Lung microvascular endothelial cell (primary cell): ENCODE measurements around the gene LAX1. TPM values are rescaled to one million over a fixed set of nuclear protein-coding genes. Genes with fewer than 3 reads are reported as not detected.
"Not testable (repeated sequence)": the region's sequence is repeated elsewhere in the genome, so short reads cannot be mapped to it uniquely, and the experiment has no call there.

Source experiments
- DNase-seq, 2 donors: peaks; one replicate each; pipeline versions ENCODE4 v3.0.0 to v3.0.0-alpha.2; 2010; ENCODE audit warnings: low read depth in 2 of 2
- total RNA-seq: library from RNA; depleted of rRNA; stranded (reverse); fragments of >200 nt; gene quantifications from 2 replicates; pipeline ENCODE4 v1.2.1, GENCODE V29; 2014

LAX1 gene, protein sequence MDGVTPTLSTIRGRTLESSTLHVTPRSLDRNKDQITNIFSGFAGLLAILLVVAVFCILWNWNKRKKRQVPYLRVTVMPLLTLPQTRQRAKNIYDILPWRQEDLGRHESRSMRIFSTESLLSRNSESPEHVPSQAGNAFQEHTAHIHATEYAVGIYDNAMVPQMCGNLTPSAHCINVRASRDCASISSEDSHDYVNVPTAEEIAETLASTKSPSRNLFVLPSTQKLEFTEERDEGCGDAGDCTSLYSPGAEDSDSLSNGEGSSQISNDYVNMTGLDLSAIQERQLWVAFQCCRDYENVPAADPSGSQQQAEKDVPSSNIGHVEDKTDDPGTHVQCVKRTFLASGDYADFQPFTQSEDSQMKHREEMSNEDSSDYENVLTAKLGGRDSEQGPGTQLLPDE
- not detected in 2 replicates for total RNA-seq

DNA sequence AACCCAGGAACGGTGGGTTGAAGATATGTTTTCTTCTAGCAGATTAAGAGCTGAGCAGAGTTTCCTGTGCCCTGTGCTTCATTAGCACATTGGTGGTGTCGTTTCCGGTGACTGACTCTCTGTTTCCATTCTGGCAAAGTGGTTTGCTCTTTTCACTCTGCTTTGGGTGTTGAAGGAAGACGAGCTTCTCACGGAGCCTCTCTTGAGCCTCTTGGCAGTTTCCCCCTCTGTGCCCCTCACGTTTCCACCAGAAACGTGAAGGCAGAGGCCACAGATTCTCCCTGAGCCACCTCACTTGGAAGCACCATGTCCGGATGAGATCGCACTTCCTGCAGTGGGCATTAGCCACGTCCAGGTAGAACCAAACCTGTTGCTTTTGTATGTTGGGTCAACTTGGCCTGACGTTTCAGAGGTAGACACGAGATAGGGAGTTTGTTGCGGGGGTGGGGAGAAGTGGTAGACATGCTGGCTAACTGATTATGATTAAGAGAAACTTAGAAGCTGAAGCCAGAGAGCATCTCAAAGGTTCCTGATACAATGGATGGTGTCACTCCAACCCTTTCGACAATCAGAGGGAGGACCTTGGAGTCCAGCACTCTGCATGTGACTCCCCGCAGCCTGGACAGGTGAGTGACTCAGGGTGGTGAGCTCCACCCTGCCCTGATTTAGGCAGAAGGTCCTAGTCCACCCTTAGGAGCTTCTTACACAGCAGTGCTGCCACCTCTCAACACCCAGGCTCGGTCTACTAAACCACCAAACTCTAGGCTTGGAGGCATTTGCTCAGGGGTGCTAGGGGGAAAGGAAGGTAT, at the start of gene LAX1:
TSS of gene LAX1 (plus strand) at position 155 of the 809 bp plus-strand sequence. CDS start at position 538, 383 bp downstream.
- peak; percentile 16 to 54 for DNase-seq

DNA sequence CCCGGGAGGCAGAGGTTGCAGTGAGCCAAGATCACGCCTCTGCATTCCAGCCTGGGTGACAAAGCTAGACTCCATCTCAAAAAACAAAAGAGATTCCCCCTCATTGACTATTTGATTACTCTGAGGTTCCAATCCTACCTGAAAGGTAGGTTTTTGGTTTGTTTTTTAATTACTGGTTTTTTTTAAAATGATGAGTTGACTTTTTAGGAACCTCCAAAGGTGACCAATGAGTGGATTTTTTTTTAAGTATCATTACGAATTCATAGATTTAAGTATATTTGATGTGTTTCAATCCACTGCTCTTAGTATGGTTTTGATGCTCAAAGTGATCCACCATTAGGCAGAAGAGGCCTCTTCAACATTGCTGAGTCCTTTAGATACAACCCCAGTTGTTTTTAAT, 47.9 kb upstream of the LAX1 start:
- no peak for DNase-seq

DNA sequence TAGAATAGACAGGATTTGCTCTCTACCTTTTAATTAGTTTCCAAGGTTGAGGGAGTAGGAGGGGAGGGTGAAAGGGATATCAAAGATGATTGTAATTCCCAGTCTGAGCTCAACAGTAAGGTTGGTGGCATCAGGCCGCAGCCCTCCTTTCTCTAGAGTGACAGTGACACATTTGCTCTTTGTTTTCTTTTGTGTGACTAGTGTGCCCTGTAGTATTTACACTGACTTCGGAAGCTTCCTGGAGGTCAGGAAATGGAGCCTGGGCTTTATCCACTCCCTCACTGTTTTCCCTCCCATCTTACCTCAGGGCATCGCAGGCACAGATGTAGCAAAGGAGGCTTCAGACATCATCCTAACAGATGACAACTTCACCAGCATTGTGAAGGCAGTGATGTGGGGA, 44.7 kb upstream of the LAX1 start:
- peak; percentile 10 to 26 for DNase-seq

DNA sequence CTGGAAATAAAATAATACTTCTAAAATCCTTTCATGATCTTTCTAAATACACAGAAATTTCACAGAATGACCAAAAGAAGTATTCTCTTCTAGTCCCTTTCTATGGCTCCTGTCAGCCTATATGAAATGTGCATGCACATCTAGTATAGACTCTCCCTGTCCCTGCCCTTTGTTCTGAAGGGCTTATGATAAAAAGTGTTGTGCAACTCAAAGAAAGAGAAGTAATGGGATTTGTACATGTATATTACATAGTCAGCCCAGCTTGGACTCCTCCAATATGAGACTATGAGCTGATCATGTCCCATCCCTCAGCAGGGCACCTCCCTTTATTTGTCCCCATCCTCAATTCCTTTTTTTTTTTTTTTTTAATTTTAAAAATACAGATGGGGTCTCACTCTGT, 42.1 kb upstream of the LAX1 start:
- DNase-seq, result no peak

DNA sequence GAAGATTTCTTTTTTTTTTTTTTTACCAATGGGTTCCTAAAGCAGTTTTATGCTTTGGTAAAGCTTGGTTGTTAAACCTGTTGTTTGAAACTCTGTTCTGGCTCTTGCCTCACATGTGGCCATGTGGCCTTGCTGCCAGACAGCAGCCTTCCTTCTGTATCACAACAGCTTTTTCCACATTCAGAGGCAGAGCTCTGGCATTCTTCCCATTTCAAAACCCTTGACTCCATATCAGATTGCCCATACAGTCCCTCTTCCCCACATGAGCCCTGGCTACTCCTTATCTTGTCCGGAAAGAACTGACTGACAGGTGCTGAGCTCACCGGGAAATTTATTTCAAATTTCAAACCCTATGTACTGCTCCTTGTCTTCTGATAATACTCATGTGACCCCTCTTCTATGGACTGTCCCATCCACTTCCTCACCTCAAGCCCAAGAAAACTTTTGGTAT, 38.5 kb upstream of the LAX1 start:
- DNase-seq, result no peak

DNA sequence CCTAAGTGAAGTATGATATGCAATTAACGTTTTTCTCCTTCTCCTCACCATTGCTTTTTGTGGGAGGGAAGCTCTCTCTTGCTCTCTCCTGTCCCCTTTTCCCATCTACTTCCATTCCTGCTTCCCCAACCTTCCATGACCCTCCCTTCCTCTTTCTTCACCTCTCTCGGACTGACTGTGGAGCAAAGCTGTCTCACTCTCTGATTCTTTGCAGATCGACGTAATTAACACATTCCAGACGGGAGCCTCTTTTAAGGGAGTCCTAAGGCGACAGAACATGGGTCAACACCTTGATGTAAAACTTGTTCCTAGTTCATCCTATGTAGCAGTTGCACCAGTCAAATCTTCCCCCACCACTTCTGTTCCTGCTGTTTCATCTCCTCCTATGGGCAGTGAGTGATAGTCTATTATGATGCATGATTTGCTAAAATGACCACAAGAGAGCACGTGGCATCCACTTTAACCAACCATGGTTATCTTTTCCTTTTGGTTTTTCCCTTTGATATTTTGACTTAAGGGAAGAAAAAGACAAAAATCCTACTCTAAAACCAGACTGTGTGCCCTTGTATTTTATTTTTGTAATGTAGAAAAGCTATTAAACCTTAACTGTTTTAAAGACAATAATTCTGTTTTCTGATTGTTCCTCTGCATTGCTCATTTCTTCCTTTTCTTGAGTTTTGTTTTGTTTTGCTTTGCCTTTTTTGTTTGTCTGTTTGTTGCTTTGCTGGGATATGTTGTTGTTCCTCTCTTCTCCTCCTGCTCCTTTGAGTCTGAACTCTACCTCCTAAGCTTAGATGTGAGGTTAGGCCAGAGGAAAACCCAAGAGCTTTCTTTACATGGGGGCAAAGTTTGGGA, 31.7 kb upstream of the LAX1 start:
- DNase-seq, result no peak

DNA sequence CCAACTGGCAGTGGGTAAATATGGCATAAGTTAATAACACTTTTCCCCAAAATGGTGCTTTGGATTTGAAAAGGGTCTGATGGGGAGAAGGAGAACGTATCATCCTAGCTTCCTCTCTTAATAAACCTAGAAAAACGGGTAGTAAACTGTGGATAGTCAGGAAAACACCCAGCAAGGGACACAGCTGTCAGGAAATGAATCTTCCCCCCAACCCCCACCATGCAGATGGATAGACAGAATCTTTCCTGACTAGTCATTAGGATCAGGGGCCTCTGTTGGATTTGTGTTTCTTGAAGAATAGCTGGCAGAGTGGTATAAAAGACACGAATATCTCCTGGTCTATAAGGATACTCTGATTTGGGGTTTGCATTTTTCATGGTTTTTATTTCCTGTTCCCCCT, 22.5 kb upstream of the LAX1 start:
- peak; percentile 55 to 63 for DNase-seq

DNA sequence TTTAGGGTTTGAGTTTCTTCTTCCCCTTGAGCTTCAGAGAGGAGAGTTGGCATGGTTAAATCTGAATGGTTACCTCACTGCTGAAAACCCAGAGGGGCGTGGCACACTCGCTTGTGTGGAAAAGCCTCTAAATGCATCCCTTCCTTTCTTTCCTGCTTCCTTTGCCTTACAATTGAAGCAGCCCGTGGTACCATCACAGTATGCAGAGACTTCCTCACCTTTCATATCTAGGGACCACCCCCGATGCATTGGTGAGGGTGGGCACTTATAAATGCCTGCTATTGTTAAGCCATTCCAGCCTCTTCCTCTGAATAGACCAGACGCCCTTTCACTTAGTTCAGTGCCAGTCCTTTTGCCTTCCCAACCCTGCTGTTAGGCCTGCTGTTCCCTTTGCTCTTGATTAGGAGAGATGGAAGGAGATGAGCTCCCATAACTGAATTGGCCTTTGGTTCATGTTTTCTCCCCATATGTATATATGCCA, 21.9 kb upstream of the LAX1 start:
- DNase-seq, result peak in 1 of 2 donors; percentile 13

DNA sequence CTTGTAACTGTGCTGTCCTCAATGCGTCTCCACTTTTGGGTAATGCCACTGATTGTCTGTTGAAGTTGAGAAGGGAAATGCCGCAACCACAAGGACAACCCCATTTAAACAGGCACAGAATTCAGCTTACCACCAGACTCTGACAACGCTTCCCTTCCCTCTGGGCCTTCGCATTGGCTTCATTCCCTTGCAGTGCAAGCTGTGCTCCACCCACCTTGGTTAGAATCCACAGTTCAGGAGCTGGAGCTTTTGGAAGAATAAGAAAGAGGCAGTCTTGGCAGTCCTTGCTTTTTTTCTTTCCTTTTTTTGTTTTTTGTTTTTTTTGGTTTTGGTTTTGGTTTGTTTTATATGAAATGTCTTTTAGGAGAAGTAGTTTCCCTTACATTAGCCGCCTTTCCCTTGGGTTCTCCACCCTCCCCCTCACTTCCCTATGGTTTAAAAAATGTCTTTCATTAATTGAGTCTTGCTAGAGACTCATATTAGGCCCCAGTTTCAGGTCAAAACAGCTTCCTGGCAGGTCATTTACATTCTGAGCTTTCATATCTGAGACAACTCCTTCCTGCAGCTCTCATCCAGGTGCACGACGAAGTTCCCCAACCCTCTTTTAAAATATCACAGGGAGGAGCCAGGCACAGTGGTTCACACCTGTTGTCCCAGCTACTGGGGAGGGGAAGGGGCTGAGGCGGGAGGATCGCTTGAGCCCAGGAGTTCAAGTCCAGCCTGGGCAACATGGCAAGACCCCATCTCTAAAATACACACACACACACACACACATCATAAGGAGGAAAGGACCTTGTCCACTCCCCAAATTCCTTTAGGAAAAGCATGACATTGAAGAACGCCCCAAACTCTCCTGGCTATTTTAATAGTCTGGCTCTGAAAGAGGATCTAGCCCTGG, 20.7 kb upstream of the LAX1 start:
- peak in 1 of 2 donors; percentile 23 for DNase-seq

DNA sequence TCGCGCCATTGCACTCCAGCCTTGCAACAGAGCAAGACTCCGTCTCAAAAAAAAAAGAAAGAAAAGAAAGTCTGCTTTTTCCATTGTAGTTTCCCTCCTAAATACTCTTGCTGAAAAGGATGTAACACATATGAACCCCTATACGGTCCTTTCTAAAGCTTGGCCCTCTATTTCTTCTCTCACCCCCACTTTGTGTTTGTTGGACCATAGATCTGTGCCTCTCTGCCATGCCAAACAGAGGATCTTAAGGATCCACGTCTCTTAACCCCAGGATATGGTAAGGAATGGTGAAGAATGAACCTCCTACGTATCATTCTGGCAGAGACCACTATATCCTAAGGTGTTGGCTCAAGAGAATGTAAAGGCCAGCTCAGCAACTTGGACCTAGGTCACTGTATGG, 18.7 kb upstream of the LAX1 start:
- no peak for DNase-seq

DNA sequence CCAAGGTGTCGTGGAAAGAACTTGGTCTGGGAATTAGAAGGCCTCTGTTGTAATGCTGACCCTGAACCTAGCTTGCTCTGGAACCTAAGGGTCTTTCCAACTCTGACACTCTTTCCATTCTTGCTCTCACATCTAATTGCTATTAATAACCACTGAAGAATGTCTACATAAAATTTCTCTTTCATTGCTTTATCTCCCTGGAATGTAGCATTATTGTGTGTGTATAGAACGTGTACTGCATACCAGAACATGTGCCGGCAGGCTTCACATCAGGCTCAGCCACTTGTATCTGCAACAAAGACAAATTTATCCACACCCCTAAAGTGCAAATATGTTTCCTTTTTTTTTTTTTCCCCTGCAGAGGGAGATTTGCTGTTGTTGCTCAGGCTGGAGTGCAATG, 13.9 kb upstream of the LAX1 start:
- no peak for DNase-seq

DNA sequence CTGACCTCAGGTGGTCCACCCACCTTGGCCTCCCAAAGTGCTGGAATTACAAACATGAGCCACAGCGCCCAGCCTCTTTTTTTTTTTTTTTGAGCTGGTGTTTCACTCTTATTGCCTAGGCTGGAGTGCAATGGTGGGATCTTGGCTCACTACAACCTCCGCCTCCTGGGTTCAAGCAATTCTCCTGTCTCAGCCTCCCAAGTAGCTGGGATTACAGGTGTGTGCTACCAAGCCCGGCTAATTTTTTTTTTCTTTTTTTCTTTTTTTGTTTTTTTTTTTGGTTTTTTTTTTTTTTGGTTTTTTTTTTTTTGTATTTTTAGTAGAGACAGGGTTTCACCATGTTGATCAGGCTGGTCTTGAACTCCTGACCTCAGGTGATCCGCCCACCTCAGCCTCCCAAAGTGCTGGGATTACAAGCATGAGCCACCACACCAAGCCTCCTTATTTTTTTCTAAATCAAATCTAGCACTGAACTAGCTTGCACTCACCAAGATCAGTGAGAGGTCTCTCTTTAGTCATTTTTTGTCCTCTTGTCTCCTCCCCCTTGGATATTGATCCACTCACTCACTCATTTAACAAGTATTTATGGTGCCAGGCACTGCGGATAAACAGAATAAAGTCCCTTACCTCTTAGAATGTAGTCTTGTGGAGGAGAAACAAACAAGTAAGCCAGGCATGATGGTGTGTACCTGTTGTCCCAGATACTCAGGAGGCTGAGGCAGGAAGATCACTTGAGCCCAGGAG, 13.2 kb upstream of the LAX1 start:
- not testable (repeated sequence) for DNase-seq

DNA sequence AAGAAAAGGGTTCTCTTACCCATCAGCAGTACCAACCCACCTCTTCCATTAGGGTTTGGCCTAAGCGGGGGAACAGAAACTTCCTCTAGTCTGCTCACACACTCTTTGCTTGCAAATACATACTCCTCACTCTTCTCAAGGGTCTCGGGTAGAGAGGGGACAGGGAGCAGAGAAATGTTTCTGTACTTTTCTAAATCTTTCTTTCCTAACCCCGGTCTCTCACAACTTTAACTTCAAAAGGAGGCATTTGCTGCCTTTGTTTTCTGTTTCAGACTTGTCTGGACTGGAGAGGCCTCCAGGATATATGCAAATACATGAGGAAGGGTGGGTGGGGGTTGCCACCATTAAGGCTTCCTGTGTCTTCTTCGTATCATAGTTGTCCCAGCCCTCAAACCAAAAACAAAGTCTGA, 10.5 kb upstream of the LAX1 start:
- no peak for DNase-seq

DNA sequence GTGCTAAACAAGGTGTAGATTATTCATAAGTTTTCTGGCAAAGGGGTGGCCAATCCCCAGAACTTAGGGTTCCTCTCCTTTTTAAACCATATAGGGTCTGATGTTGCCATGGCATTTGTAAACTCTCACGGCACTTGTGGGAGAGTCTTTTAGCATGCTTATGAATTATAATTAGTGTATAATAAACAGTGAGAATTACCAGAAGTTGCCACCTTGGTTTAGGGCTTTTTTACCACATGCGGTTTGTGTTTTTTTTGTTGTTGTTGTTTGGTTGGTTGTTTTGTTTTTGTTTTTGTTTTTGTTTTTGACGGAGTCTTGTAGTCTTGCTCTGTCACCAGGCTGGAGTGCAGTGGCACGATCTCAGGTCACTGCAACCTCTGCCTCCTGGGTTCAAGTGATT, 8.9 kb upstream of the LAX1 start:
- DNase-seq, result no peak

DNA sequence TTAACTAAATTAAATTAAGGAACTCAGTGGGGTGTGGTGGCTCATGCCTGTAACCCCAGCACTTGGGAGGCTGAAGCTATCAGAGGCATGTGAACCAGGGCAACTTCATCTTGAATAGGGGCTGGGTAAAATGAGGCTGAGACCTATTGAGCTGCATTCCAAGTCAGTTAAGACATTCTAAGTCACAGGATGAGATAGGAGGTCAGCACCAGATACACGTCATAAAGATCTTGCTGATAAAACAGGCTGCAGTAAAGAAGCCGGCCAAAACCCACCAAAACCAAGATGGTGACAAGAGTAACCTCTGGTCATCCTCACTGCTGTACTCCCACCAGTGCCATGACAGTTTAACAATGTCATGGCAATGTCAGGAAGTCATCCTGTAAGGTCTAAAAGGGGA, 6.2 kb upstream of the LAX1 start:
- DNase-seq, result not testable (repeated sequence)

DNA sequence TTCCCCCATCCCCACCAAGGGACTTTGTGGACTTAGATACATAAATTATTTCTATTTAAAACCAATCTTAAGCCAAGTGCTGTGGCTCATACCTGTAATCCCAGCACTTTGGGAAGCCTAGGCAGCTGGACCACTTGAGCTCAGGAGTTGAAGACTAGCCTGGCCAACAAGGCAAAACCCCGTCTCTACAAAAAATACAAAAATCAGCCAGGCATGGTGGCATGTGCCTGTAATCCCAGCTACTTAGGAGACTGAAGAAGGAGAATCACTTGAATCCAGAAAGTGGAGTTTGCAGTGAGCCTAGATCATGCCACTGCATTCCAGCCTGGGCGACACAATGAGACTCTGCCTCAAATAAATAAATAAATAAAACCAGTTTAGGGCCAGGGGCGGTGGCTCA, 4.5 kb upstream of the LAX1 start:
- DNase-seq, result no peak

DNA sequence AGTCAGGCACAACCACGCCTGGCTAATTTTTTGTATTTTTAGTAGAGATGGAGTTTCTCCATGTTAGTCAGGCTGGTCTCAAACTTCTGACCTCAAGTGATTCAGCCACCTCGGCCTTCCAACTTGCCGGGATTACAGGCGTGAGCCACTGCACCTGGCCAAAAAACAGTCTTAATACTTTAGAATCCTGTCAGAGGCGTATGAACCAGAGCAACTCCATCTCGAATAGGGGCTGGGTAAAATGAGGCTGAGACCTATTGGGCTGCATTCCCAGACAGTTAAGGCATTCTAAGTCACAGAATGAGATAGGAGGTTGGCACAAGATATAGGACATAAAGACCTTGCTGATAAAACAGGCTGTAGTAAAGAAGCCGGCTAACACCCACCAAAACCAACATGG, 3.0 kb upstream of the LAX1 start:
- DNase-seq, result not testable (repeated sequence)

DNA sequence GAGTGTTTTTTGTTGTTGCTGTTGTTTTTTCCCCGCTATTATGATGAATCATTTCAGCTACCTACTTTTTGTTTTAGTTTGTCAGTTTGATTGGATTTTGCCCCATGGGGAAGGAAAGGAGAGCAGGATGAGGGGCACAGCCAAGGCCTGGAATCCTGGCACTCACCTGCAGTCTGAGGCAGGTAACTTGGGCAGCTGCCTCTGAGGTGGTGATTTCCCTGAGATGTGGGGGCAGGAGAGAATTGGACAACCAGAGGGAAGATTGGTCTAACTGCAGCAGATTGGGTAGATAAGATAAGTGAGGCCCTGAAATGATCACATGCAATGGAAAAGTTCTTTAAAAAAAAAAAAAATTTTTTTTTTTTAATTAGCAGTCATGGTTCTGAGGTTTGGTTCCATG, 1.5 kb upstream of the LAX1 start:
- DNase-seq, result no peak

DNA sequence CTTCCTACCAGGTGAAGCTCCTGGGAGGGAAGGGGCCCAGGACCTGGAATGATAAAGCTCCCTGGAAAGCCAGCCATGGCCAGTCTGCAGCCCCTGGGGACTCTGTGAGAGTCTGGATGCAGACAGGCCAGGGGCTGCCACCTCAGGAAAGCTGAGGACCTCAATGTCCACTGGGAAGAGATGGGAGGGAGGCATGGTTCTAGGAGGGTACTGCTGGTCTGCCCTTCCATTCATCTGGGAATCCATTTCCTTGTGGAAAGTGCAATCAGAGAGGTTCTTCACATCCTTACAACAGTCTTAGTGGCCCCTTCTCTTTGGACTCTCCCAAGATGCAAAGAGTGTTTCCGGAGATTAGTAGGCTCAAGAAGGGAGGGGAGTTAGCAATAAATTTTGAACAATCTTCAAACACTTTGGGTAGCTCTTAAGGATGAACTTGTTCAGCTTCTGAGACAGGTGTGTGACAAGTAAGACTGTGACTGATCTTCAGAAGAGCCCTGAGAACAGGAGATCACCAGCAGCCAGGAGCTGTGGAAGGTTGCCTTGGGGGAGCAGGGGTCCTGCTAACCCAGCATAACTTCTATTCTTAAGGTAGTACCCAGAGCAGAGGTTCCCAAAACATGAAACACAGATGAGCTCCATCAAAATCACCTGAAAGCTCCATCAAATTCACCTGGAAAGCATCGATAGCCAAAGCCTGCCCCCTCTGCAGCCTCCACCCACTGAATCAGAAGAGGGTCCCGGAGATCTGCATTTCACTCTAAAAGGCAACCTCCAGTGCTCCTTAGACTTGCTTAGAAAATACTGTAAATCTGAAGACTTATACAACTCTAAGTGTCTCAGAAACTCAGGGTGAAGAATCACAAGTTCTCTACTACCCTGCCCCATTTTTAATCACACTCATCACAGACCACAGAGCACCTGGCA, 616 bp upstream of the LAX1 start:
- no peak for DNase-seq
